ENCODE results near the gene PLEK.

GRCh38 chr2:68418855-68419254 is 53.8 kb downstream of the PLEK start:
- TF ChIP-seq CTCF (IDR thresholded peaks at IDR 0.05 in 4 of 5, conservative IDR thresholded peaks at IDR 0.05 in 1 of 5) (no peak), POLR2A (IDR thresholded peaks at IDR 0.05) (no peak)
